ENCODE data around the gene NTNG1.

NTNG1 gene

DNA sequence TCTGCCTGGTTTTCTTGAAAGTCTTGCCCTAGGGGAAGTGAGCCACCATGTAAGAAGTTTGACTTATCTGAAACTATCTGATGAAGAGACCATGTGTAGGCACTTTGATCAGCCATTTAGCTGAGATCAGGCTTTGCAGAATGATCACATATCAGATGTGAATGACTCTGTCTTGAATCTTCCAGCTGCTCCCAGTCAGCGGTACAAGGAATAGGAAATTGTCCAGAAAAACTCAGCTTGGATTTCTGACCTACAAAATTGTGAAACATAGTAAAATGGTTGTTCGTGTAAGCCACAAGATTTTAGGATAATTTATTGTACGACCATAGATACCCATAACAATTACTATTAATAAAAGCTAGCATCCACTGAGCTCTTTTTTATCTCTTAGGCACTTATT lies 41.9 kb upstream of the NTNG1 start:
- no peak for TF ChIP-seq SIN3A (IDR thresholded peaks at IDR 0.05; ENCODE audit: borderline replicate concordance, insufficient read depth, low read length)
- TF ChIP-seq POLR2AphosphoS5 (IDR thresholded peaks at IDR 0.05; ENCODE audit: low read depth, low read length) = no peak

DNA sequence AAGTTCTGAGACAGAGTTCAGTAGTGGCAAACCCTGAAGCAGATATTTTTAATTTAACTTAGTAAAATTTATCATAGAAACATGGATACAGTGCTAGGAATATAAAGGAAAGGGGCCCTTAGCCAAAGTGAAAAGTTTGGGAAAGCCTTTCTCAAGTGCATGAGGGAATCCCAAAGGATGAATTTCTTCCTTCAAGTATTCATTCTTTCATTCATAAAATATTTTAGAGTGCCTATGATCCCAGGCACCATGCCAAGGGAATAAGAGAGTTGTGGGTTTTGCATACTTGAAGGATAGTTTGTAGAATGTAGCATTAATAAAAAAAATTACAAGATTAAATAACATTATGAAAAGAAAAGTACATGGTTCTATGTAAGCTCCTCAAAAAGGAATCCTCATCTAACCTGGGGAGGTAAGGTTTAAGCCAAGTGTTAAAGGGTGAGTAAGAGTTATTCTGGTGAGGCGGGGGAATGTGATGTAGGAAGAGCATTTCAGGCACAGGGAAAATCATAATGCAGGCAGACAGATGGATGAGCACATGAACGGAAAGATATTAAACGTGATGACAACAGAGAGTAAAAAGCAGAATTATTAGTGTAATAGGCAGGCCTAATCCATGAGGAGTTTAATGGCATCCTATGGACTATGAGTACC lies 40.4 kb upstream of the NTNG1 start:
- TF ChIP-seq REST (IDR thresholded peaks at IDR 0.05; ENCODE audit: insufficient read depth in 1 of 2, low read depth in 2 of 2, low read length in 2 of 2) (no peak), SIN3A (IDR thresholded peaks at IDR 0.05; ENCODE audit: borderline replicate concordance, insufficient read depth, low read length) (no peak), POLR2AphosphoS5 (IDR thresholded peaks at IDR 0.05; ENCODE audit: low read depth, low read length) (no peak), TAF1 (IDR thresholded peaks at IDR 0.05; ENCODE audit: borderline replicate concordance, insufficient read depth, low read length) (no peak), FOXP2 (optimal IDR thresholded peaks at IDR 0.05; ENCODE audit: borderline replicate concordance, extremely low read depth, extremely low read length, insufficient read depth) (no peak)

DNA sequence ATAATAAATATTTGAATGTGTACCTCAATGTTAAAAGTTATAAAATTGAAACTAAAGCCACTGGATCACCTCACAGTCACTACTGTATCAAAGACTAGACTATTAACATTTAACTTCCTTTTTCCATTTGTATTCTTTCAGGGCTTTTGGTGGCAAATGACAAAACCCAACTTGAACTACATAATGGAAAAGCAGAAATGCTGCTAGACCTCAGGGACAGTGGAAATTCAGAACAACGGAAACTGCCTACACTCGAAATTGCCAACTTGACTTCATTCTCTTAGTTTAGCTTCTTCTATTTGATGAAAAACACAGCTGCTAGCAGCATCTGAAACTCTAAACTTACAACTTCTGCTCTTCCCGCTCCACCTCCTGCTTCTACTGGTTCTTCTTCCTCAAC lies 34.9 kb upstream of the NTNG1 start:
- no peak for TF ChIP-seq SIN3A (IDR thresholded peaks at IDR 0.05; ENCODE audit: borderline replicate concordance, insufficient read depth, low read length)
- TF ChIP-seq REST (IDR thresholded peaks at IDR 0.05; ENCODE audit: insufficient read depth in 1 of 2, low read depth in 2 of 2, low read length in 2 of 2) = no peak
- no peak for TF ChIP-seq TAF1 (IDR thresholded peaks at IDR 0.05; ENCODE audit: borderline replicate concordance, insufficient read depth, low read length)
- TF ChIP-seq POLR2AphosphoS5 (IDR thresholded peaks at IDR 0.05; ENCODE audit: low read depth, low read length) = no peak
- TF ChIP-seq FOXP2 (optimal IDR thresholded peaks at IDR 0.05; ENCODE audit: borderline replicate concordance, extremely low read depth, extremely low read length, insufficient read depth) = no peak

DNA sequence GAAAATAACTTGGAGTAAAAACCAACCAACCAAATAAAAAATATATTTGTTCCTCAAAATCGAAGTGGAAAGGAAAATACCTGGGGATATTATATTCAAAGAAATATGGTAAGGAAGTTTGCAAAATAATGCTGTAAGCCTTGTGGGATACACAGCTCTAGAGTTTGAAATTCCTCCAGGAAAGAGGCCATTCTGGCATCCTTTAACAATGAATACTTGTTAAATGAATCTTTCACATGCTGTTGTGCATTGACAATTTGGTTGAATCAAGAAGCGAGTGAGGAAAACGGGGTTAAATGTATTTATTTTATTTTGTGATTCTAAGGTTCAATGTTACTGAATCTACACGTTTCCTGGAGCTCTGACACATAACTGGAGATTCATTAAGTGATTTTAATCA lies 30.5 kb upstream of the NTNG1 start:
- no peak for TF ChIP-seq POLR2AphosphoS5 (IDR thresholded peaks at IDR 0.05; ENCODE audit: low read depth, low read length)
- TF ChIP-seq REST (IDR thresholded peaks at IDR 0.05; ENCODE audit: insufficient read depth in 1 of 2, low read depth in 2 of 2, low read length in 2 of 2) = no peak
- no peak for TF ChIP-seq SIN3A (IDR thresholded peaks at IDR 0.05; ENCODE audit: borderline replicate concordance, insufficient read depth, low read length)
- no peak for TF ChIP-seq FOXP2 (optimal IDR thresholded peaks at IDR 0.05; ENCODE audit: borderline replicate concordance, extremely low read depth, extremely low read length, insufficient read depth)
- TF ChIP-seq TAF1 (IDR thresholded peaks at IDR 0.05; ENCODE audit: borderline replicate concordance, insufficient read depth, low read length) = no peak

GRCh38 chr1:107116306-107116790 lies 24.5 kb upstream of the NTNG1 start:
- TF ChIP-seq SIN3A (IDR thresholded peaks at IDR 0.05; ENCODE audit: borderline replicate concordance, insufficient read depth, low read length) = no peak
- TF ChIP-seq POLR2AphosphoS5 (IDR thresholded peaks at IDR 0.05; ENCODE audit: low read depth, low read length) = no peak
- TF ChIP-seq FOXP2 (optimal IDR thresholded peaks at IDR 0.05; ENCODE audit: borderline replicate concordance, extremely low read depth, extremely low read length, insufficient read depth) = no peak
- no peak for TF ChIP-seq REST (IDR thresholded peaks at IDR 0.05; ENCODE audit: insufficient read depth in 1 of 2, low read depth in 2 of 2, low read length in 2 of 2)
- no peak for TF ChIP-seq TAF1 (IDR thresholded peaks at IDR 0.05; ENCODE audit: borderline replicate concordance, insufficient read depth, low read length)
